Measurements from ENCODE around the gene STMND1. TPM values are rescaled to one million over a fixed set of nuclear protein-coding genes. Genes with fewer than 3 reads are reported as not detected.

STMND1 gene
- total RNA-seq, 1 donor from 2014 or later = 4.9 TPM

DNA sequence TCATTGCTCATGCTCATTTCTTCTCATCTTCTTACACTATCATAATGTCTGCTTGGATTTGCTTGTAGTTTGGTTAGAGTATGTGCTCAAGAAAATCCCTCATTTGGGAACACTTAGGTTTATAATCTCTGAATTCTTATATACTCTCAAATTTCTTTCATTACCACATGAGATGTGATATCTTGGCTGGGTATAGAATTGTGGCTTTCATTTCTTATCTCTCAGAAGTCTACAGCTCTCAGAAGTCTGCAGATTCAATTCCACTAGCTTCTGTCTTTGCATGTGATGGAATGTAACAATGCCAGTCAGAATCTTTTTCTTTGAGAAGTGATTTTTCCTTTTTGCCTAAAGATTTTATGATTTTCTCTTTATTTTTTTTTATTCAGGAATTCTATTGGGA lies 50.9 kb downstream of the STMND1 start:
- Histone ChIP-seq H3K27ac (no peak overlapping the region), H3K9me3 (peaks cover 10% of the 10 kb centered on the region), H3K4me3 (no peak overlapping the region), H3K4me1 (no peaks in the 10 kb centered on the region), H3K36me3 (no peaks in the 10 kb centered on the region), H3K27me3 (ENCODE audit: low read depth) (no peaks in the 10 kb centered on the region)
- intact Hi-C loops (cut with DNase I) = no loop called here
- no peak for ATAC-seq
- no peak for TF ChIP-seq CTCF (IDR thresholded peaks at IDR 0.05)
- no peak for DNase-seq

GRCh38 chr6:17156112-17156921 lies 54.5 kb downstream of the STMND1 start:
- Histone ChIP-seq H3K27ac (no peak overlapping the region), H3K4me1 (no peaks in the 10 kb centered on the region), H3K9me3 (peaks cover 10% of the 10 kb centered on the region), H3K4me3 (no peak overlapping the region), H3K27me3 (ENCODE audit: low read depth) (no peaks in the 10 kb centered on the region), H3K36me3 (no peaks in the 10 kb centered on the region)
- ATAC-seq = peak; percentile 61 to 66
- DNase-seq = no peak
- intact Hi-C loops (cut with DNase I) = loop anchor here (5.0 kb wide), 1 partner anchor 426 kb away; no protein-coding TSS in a partner anchor
- TF ChIP-seq CTCF (IDR thresholded peaks at IDR 0.05) = peak; percentile 83

- H3K36me3 ChIP-seq = no peaks in the 10 kb centered on the region
- H3K27me3 ChIP-seq (ENCODE audit: low read depth) = no peaks in the 10 kb centered on the region
- intact Hi-C loops (cut with DNase I) = loop anchor here (5.0 kb wide), 1 partner anchor 425 kb away; no protein-coding TSS in a partner anchor
- no peak for ATAC-seq
- H3K9me3 ChIP-seq = peaks cover 10% of the 10 kb centered on the region
- TF ChIP-seq CTCF (IDR thresholded peaks at IDR 0.05) = no peak
- no peak for DNase-seq
- H3K4me1 ChIP-seq = no peaks in the 10 kb centered on the region
- no peak overlapping the region for H3K27ac ChIP-seq
- no peak overlapping the region for H3K4me3 ChIP-seq
These were observed 55.1 kb downstream of the STMND1 start for GRCh38 chr6:17156966-17157365.

- ATAC-seq (no peak), DNase-seq (no peak)
- no peaks in the 10 kb centered on the region for H3K27me3 ChIP-seq (ENCODE audit: low read depth)
- no peaks in the 10 kb centered on the region for H3K4me1 ChIP-seq
- TF ChIP-seq CTCF (IDR thresholded peaks at IDR 0.05) = no peak
- H3K4me3 ChIP-seq = no peak overlapping the region
- H3K27ac ChIP-seq = no peak overlapping the region
- H3K36me3 ChIP-seq = no peaks in the 10 kb centered on the region
- H3K9me3 ChIP-seq = peaks cover 5% of the 10 kb centered on the region
- intact Hi-C loops (cut with DNase I) = loop anchor here (5.0 kb wide), 1 partner anchor 425 kb away; no protein-coding TSS in a partner anchor
These were observed 55.8 kb downstream of the STMND1 start for GRCh38 chr6:17157617-17158016.

- H3K27me3 ChIP-seq (ENCODE audit: low read depth) = no peaks in the 10 kb centered on the region
- H3K4me3 ChIP-seq = no peak overlapping the region
- TF ChIP-seq CTCF (IDR thresholded peaks at IDR 0.05) = no peak
- H3K4me1 ChIP-seq = no peaks in the 10 kb centered on the region
- H3K9me3 ChIP-seq = no peaks in the 10 kb centered on the region
- intact Hi-C loops (cut with DNase I) = loop anchor here (5.0 kb wide), 1 partner anchor 423 kb away; no protein-coding TSS in a partner anchor
- no peaks in the 10 kb centered on the region for H3K36me3 ChIP-seq
- H3K27ac ChIP-seq = no peak overlapping the region
- no peak for DNase-seq
- ATAC-seq = peak in 1 of 2 donors; percentile 18
These were observed 57.4 kb downstream of the STMND1 start for GRCh38 chr6:17159240-17159639.

Data from lower lobe of right lung (tissue), 2 donors.